SK-N-SH treated with all-trans-retinoic acid at 6 μM for 48 hours (cell line): ENCODE measurements around the gene TPST2.

Experiments used
- ARNTL ChIP-seq: fragments of 450-650 bp; formaldehyde crosslinking; IDR thresholded peaks from 2 replicates; pipeline ENCODE4 v1.5.0; 2020; ENCODE audit warnings: low read depth, mild to moderate bottlenecking, moderate library complexity, borderline replicate concordance
- BACH2 ChIP-seq: fragments of 250-450 bp; sonication (Bioruptor Pico); IDR thresholded peaks from 2 replicates; pipeline ENCODE4 v1.9.0; 2021; ENCODE audit warnings: mild to moderate bottlenecking, borderline replicate concordance
- CSDC2 ChIP-seq: fragments of 250-450 bp; sonication (Bioruptor Pico); IDR thresholded peaks from 2 replicates; pipeline ENCODE4 v1.5.0; 2020; ENCODE audit warnings: mild to moderate bottlenecking, moderate library complexity
- ESRRG ChIP-seq: fragments of 250-450 bp; sonication (Bioruptor Pico); IDR thresholded peaks from 2 replicates; pipeline ENCODE4 v1.6.1; 2021; ENCODE audit warnings: mild to moderate bottlenecking
- OSR1 ChIP-seq: fragments of 250-450 bp; sonication (Bioruptor Pico); IDR thresholded peaks from 2 replicates; pipeline ENCODE4 v1.8.0; 2022; ENCODE audit warnings: moderate library complexity, mild to moderate bottlenecking, inconsistent platforms
- RARB ChIP-seq: fragments of 250-450 bp; sonication (Bioruptor Pico); IDR thresholded peaks from 2 replicates; pipeline ENCODE4 v1.8.0; 2021; ENCODE audit warnings: mild to moderate bottlenecking, moderate library complexity
- TOX ChIP-seq: fragments of 250-450 bp; sonication (Bioruptor Pico); IDR thresholded peaks from 2 replicates; pipeline ENCODE4 v1.8.0; 2021; ENCODE audit warnings: mild to moderate bottlenecking, moderate library complexity, borderline replicate concordance
- ZFP30 ChIP-seq: fragments of 450-650 bp; formaldehyde crosslinking; IDR thresholded peaks from 2 replicates; pipeline ENCODE4 v1.5.0; 2022; ENCODE audit warnings: mild to moderate bottlenecking, moderate library complexity
- TF ChIP-seq, protein P1 (sequence below): fragments of 250-450 bp; sonication (Bioruptor Pico); IDR thresholded peaks from 2 replicates; pipeline ENCODE4 v1.5.1; 2021; ENCODE audit warnings: mild to moderate bottlenecking, moderate library complexity
- TF ChIP-seq, protein P2 (sequence below): fragments of 250-450 bp; sonication (Bioruptor Pico); IDR thresholded peaks from 2 replicates; pipeline ENCODE4 v1.8.0; 2020; ENCODE audit warnings: mild to moderate bottlenecking, moderate library complexity, borderline replicate concordance

DNA sequence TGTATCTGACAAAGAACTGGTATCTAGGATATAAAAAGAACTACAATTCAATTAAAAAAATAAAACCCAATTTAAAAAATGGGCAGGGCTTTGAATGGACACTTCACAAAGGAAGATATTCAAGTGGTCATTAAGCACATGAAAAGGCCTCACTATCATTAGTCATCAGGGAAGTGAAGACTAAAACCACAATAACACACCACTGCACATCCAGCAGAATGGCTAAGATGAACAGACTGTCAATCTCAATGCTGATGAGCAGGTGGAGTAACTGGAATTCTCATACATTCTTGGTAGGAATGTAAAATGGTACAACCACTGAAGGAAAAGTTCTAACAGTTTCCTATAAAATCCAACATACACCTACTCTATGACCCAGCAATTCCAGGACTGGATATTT is 115.2 kb downstream of the TPST2 start:
- TF ChIP-seq CSDC2: no peak
- TF ChIP-seq ZFP30 (CRISPR knock-in tag): no peak
- TF ChIP-seq, protein P1, sequence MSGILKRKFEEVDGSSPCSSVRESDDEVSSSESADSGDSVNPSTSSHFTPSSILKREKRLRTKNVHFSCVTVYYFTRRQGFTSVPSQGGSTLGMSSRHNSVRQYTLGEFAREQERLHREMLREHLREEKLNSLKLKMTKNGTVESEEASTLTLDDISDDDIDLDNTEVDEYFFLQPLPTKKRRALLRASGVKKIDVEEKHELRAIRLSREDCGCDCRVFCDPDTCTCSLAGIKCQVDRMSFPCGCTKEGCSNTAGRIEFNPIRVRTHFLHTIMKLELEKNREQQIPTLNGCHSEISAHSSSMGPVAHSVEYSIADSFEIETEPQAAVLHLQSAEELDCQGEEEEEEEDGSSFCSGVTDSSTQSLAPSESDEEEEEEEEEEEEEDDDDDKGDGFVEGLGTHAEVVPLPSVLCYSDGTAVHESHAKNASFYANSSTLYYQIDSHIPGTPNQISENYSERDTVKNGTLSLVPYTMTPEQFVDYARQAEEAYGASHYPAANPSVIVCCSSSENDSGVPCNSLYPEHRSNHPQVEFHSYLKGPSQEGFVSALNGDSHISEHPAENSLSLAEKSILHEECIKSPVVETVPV (CRISPR knock-in tag): no peak
- TF ChIP-seq ARNTL (CRISPR knock-in tag): no peak
- TF ChIP-seq OSR1 (CRISPR knock-in tag): no peak
- no peak for TF ChIP-seq ESRRG (CRISPR knock-in tag)
- no peak for TF ChIP-seq BACH2 (CRISPR knock-in tag)
- TF ChIP-seq RARB: no peak
- TF ChIP-seq TOX (CRISPR knock-in tag): no peak
- TF ChIP-seq, protein P2, sequence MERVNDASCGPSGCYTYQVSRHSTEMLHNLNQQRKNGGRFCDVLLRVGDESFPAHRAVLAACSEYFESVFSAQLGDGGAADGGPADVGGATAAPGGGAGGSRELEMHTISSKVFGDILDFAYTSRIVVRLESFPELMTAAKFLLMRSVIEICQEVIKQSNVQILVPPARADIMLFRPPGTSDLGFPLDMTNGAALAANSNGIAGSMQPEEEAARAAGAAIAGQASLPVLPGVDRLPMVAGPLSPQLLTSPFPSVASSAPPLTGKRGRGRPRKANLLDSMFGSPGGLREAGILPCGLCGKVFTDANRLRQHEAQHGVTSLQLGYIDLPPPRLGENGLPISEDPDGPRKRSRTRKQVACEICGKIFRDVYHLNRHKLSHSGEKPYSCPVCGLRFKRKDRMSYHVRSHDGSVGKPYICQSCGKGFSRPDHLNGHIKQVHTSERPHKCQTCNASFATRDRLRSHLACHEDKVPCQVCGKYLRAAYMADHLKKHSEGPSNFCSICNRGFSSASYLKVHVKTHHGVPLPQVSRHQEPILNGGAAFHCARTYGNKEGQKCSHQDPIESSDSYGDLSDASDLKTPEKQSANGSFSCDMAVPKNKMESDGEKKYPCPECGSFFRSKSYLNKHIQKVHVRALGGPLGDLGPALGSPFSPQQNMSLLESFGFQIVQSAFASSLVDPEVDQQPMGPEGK (CRISPR knock-in tag): no peak
